IPS-18c (cell line): Measurements from ENCODE around the gene PIP4K2C.
"Not testable (repeated sequence)": the region's sequence is repeated elsewhere in the genome, so short reads cannot be mapped to it uniquely, and the experiment has no call there.

Source experiments
- H3K4me3 ChIP-seq: 2 replicates; pipeline ENCODE4 v1.7.0; 2013; ENCODE audit warnings: low read depth, mild to moderate bottlenecking, low read length, moderate library complexity; ENCODE audit not compliant: insufficient read depth
- H3K9me3 ChIP-seq: one replicate; pipeline ENCODE4 v1.6.1; 2013; ENCODE audit warnings: mild to moderate bottlenecking, low read length, moderate library complexity; ENCODE audit not compliant: control insufficient read depth, insufficient read depth

Gene PIP4K2C

GRCh38 chr12:57553343-57554202 is 37.4 kb upstream of the PIP4K2C start:
- no peak overlapping the region for H3K4me3 ChIP-seq
- no peaks in the 10 kb centered on the region for H3K9me3 ChIP-seq

- Histone ChIP-seq H3K9me3 (no peaks in the 10 kb centered on the region), H3K4me3 (no peak overlapping the region)
Measured at GRCh38 chr12:57554453-57554852, 36.5 kb upstream of the PIP4K2C start.

GRCh38 chr12:57554897-57555296 is 36.1 kb upstream of the PIP4K2C start:
- H3K9me3 ChIP-seq = no peaks in the 10 kb centered on the region
- no peak overlapping the region for H3K4me3 ChIP-seq

DNA sequence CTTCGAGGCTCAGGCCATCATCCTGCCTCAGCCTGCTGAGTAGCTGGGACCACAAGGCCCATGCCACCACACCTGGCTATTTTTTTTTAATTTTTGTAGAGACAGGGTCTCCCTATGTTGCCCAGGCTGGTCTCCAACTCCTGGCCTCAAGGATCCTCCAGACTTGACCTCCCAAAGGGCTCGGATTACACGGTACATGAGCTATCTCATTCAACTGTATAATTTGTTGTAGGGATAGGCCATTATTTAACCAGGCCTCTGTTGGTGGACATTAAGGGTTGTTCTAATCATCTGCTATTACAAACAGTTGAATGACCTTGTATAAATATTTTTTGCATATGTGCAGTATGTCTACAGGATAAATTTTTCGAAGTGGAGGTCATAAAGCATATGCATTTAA is 32.1 kb upstream of the PIP4K2C start:
- H3K9me3 ChIP-seq = no peaks in the 10 kb centered on the region
- no peak overlapping the region for H3K4me3 ChIP-seq

GRCh38 chr12:57560516-57560915 is 30.5 kb upstream of the PIP4K2C start:
- Histone ChIP-seq H3K4me3 (no peak overlapping the region), H3K9me3 (no peaks in the 10 kb centered on the region)

GRCh38 chr12:57561117-57561516 is 29.9 kb upstream of the PIP4K2C start:
- H3K4me3 ChIP-seq, H3K9me3 ChIP-seq: not testable (repeated sequence)

DNA sequence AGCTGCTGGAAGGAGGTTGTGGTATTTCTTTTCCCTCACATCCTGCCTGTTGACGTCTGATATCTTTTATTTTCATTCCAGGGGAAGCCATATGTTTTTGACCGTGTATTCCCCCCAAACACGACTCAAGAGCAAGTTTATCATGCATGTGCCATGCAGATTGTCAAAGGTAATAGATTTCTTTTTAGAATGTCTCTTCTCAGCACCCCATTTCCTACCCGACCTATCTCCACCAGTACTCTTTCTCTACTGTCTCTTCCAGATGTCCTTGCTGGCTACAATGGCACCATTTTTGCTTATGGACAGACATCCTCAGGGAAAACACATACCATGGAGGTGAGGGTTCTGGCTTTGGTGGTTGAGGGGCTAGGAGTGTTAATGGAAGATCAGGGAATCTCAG is 27.6 kb upstream of the PIP4K2C start:
- no peak overlapping the region for H3K4me3 ChIP-seq
- H3K9me3 ChIP-seq = no peaks in the 10 kb centered on the region

- no peaks in the 10 kb centered on the region for H3K9me3 ChIP-seq
- no peak overlapping the region for H3K4me3 ChIP-seq
Measured at GRCh38 chr12:57564178-57564740, 26.7 kb upstream of the PIP4K2C start.

- Histone ChIP-seq H3K4me3 (no peak overlapping the region), H3K9me3 (no peaks in the 10 kb centered on the region)
Measured at GRCh38 chr12:57568838-57569237, 22.2 kb upstream of the PIP4K2C start.

GRCh38 chr12:57569858-57570257 is 21.1 kb upstream of the PIP4K2C start:
- no peak overlapping the region for H3K4me3 ChIP-seq
- H3K9me3 ChIP-seq = no peaks in the 10 kb centered on the region

GRCh38 chr12:57570438-57570837 is 20.6 kb upstream of the PIP4K2C start:
- not testable (repeated sequence) for H3K9me3 ChIP-seq

DNA sequence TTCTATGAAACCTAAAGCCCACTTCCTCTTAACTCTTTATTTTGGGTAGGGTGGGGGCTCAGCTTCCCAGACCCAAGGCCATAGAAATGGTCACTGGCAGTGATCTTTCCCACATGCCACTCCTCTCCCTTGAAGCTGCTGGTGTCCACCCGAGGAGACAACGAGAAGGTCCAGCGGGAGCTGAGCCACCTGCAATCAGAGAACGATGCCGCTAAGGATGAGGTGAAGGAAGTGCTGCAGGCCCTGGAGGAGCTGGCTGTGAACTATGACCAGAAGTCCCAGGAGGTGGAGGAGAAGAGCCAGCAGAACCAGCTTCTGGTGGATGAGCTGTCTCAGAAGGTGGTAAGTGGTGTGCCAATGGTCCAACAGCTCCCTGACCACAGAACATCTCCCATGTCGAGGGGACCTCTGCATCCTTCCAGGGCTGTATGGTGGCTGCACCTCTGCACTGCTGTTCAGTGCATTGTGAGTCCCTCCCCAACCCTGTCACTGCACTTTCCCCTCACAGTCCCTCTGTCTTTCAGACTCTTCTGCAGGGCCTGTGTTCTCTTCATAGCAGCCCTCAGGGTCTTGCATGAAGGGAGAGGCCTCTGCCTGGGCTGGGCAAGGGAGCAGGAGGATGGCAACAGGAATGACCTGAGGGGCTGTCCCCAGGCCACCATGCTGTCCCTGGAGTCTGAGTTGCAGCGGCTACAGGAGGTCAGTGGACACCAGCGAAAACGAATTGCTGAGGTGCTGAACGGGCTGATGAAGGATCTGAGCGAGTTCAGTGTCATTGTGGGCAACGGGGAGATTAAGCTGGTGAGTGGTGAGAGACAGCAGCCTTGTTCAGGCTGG is 18.8 kb upstream of the PIP4K2C start:
- H3K9me3 ChIP-seq = no peaks in the 10 kb centered on the region
- H3K4me3 ChIP-seq = no peak overlapping the region

More at GRCh38 chr12:57570438-57570837, 20.6 kb upstream of the PIP4K2C start:
- not testable (repeated sequence) for H3K4me3 ChIP-seq

DNA sequence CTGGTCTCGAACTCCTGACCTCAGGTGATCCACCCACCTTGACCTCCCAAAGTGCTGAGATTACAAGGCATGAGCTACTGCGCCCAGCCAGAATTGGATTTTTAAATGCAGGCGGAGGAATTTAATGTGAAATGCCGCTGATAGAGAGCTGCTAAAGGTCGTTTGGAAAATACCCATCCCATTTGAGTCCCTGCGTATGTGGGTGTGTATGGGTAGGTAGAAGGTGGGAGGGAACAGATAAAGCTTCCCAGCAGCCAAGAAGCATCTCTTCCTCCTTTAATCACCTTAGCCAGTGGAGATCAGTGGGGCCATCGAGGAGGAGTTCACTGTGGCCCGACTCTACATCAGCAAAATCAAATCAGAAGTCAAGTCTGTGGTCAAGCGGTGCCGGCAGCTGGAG is 16.2 kb upstream of the PIP4K2C start:
- Histone ChIP-seq H3K4me3 (no peak overlapping the region), H3K9me3 (no peaks in the 10 kb centered on the region)

GRCh38 chr12:57575771-57576612 is 15.0 kb upstream of the PIP4K2C start:
- Histone ChIP-seq H3K9me3 (no peaks in the 10 kb centered on the region), H3K4me3 (no peak overlapping the region)

GRCh38 chr12:57576613-57577160 is 14.3 kb upstream of the PIP4K2C start:
- Histone ChIP-seq H3K9me3 (no peaks in the 10 kb centered on the region), H3K4me3 (no peak overlapping the region)

GRCh38 chr12:57577981-57578758 is 12.8 kb upstream of the PIP4K2C start:
- H3K4me3 ChIP-seq = no peak overlapping the region
- no peaks in the 10 kb centered on the region for H3K9me3 ChIP-seq
